A673 (cell line): Measurements from ENCODE around the gene SRSF10. TPM values are rescaled to one million over a fixed set of nuclear protein-coding genes. Genes with fewer than 3 reads are reported as not detected.

Experiments used
- BruUV-seq: library from RNA; stranded (reverse); fragments of 400-500 nt; replicated peaks from 2 replicates; lab custom pipeline; 2021; lab: Mats Ljungman, UMichigan
- CTCF ChIA-PET: fragments of 300-600 bp; sonication (Branson Sonifier 250); formaldehyde crosslinking; loops from one replicate; lab custom pipeline; 2022; ENCODE audit warnings: antibody characterized with exemption; lab: Charles Lee
- POLR2A ChIA-PET: fragments of 300-600 bp; sonication (Branson Sonifier 250); formaldehyde crosslinking; loops from one replicate; lab custom pipeline; 2022; ENCODE audit warnings: antibody characterized with exemption; ENCODE audit not compliant: low non-redundant PET; lab: Charles Lee
- DNase-seq: peaks from one replicate; pipeline ENCODE4 v3.0.0-alpha.2; 2015; ENCODE audit warnings: low spot score
- H3K27ac ChIP-seq: fragments of 200-600 bp; sonication (generic); 2 replicates; pipeline ENCODE4 v1.5.1; 2016; ENCODE audit warnings: mixed run types, low read depth, mild to moderate bottlenecking, mixed read lengths, antibody characterized with exemption, low read length; ENCODE audit not compliant: poor library complexity, severe bottlenecking
- H3K27me3 ChIP-seq: fragments of 200-600 bp; sonication (generic); replicated peaks from 2 replicates; pipeline ENCODE4 v1.6.1; 2017; ENCODE audit warnings: mixed run types, low read depth, mild to moderate bottlenecking, mixed read lengths, antibody characterized with exemption, low read length; ENCODE audit not compliant: insufficient read depth, poor library complexity
- H3K36me3 ChIP-seq: fragments of 200-600 bp; sonication (generic); 2 replicates; pipeline ENCODE4 v1.6.1; 2016; ENCODE audit warnings: mixed run types, mild to moderate bottlenecking, mixed read lengths, antibody characterized with exemption, low read length; ENCODE audit not compliant: insufficient read depth, poor library complexity, severe bottlenecking
- H3K4me1 ChIP-seq: fragments of 200-600 bp; sonication (generic); 2 replicates; pipeline ENCODE4 v1.6.1; 2017; ENCODE audit warnings: mixed run types, mild to moderate bottlenecking, mixed read lengths, antibody characterized with exemption, low read length; ENCODE audit not compliant: insufficient read depth, poor library complexity, severe bottlenecking
- H3K4me3 ChIP-seq: fragments of 200-600 bp; sonication (generic); 2 replicates; pipeline ENCODE4 v1.5.1; 2016; ENCODE audit warnings: low read depth, mixed run types, mild to moderate bottlenecking, mixed read lengths, low read length; ENCODE audit not compliant: poor library complexity, severe bottlenecking
- H3K9me3 ChIP-seq: fragments of 200-600 bp; sonication (generic); 2 replicates; pipeline ENCODE4 v1.6.1; 2016; ENCODE audit warnings: mixed run types, low read depth, mild to moderate bottlenecking, mixed read lengths, antibody characterized with exemption, low read length; ENCODE audit not compliant: poor library complexity, severe bottlenecking
- CTCF ChIP-seq: fragments of 300-800, 200-600 bp; sonication (generic); conservative IDR thresholded peaks from 2 replicates; pipeline ENCODE4 v1.5.1; 2017; ENCODE audit warnings: low read depth, mild to moderate bottlenecking, antibody characterized with exemption, low read length, moderate library complexity, mixed read lengths
- EZH2 ChIP-seq: fragments of 200-600 bp; sonication (generic); IDR thresholded peaks from 2 replicates; pipeline ENCODE4 v1.6.1; 2017; ENCODE audit warnings: borderline replicate concordance, low read depth, mild to moderate bottlenecking, mixed read lengths, antibody characterized with exemption, low read length; ENCODE audit not compliant: poor library complexity, severe bottlenecking
- intact Hi-C: fragments of 100-400 bp; cut with micrococcal nuclease; formaldehyde crosslinking; loops from one replicate; pipeline ENCODE4 v1.10.0; 2022; ENCODE audit not compliant: unreplicated experiment
- total RNA-seq: library from RNA; stranded (reverse); gene quantifications from 2 replicates; pipeline ENCODE4 v1.2.3, GENCODE V29; 2021

Gene SRSF10
- total RNA-seq, 1 experiment from 2014 or later = 218 TPM

GRCh38 chr1:23984417-23985186, 4.5 kb upstream of the SRSF10 start:
- BruUV-seq = no TSS peak
- Histone ChIP-seq H3K27me3 (no peaks in the 10 kb centered on the region), H3K9me3 (no peaks in the 10 kb centered on the region), H3K27ac (no peak overlapping the region), H3K4me1 (peaks cover 17% of the 10 kb centered on the region), H3K4me3 (no peak overlapping the region), H3K36me3 (no peaks in the 10 kb centered on the region)
- ChIA-PET CTCF (interaction anchor here (0.5 kb wide), 1 partner anchor 1037 kb away, joined by 3 read pairs; no protein-coding TSS in a partner anchor), POLR2A (no interaction called here)
- TF ChIP-seq EZH2 = no peak
- TF ChIP-seq CTCF = no peak
- intact Hi-C loops = no loop called here
- DNase-seq = peak; percentile 65

GRCh38 chr1:23980728-23981070, 572 bp upstream of the SRSF10 start:
- no peaks in the 10 kb centered on the region for H3K9me3 ChIP-seq
- H3K36me3 ChIP-seq = peaks cover 30% of the 10 kb centered on the region
- CTCF ChIA-PET = no interaction called here
- DNase-seq = no peak
- BruUV-seq = TSS peak; percentile 100
- intact Hi-C loops = no loop called here
- H3K27me3 ChIP-seq = no peaks in the 10 kb centered on the region
- H3K4me1 ChIP-seq = peaks cover 42% of the 10 kb centered on the region
- TF ChIP-seq EZH2 (no peak), CTCF (no peak)
- peak overlapping the region; percentile 72 for H3K4me3 ChIP-seq
- H3K27ac ChIP-seq = peak overlapping the region; percentile 99
- POLR2A ChIA-PET = interaction anchor here (0.6 kb wide), 1 partner anchor 21 kb away, joined by 3 read pairs; no protein-coding TSS in a partner anchor

GRCh38 chr1:23979387-23979880, 693 bp downstream of the SRSF10 start:
- H3K9me3 ChIP-seq = no peaks in the 10 kb centered on the region
- intact Hi-C loops = no loop called here
- CTCF ChIA-PET = no interaction called here
- POLR2A ChIA-PET = no interaction called here
- peak overlapping the region; percentile 72 for H3K4me3 ChIP-seq
- TF ChIP-seq CTCF = no peak
- TF ChIP-seq EZH2 = no peak
- peaks cover 38% of the 10 kb centered on the region for H3K4me1 ChIP-seq
- H3K27me3 ChIP-seq = no peaks in the 10 kb centered on the region
- H3K36me3 ChIP-seq = peaks cover 42% of the 10 kb centered on the region
- no peak for DNase-seq
- H3K27ac ChIP-seq = peak overlapping the region; percentile 99
- TSS peak; percentile 34 for BruUV-seq
